IMR-90 (cell line): Measurements from ENCODE around the gene ZNF423. TPM values are rescaled to one million over a fixed set of nuclear protein-coding genes. Genes with fewer than 3 reads are reported as not detected.

Experiments
- ATAC-seq: fragments of 200-7000 bp; cut with Tn5 transposase; 2 replicates; pipeline ENCODE4 v1.9.1; 2020; ENCODE audit warnings: low read depth, mild to moderate bottlenecking, moderate library complexity
- BruUV-seq: library from RNA; stranded (reverse); fragments of 400-500 nt; replicated peaks from 2 replicates; lab custom pipeline; 2021; lab: Mats Ljungman, UMichigan
- CTCF ChIA-PET: fragments of 300-600 bp; formaldehyde crosslinking; extraction: SDS; loops from one replicate; lab custom pipeline; 2021; ENCODE audit warnings: antibody characterized with exemption; lab: Yijun Ruan, JAX
- POLR2A ChIA-PET: fragments of 300-600 bp; sonication (Branson Sonifier 250); formaldehyde crosslinking; loops from one replicate; lab custom pipeline; 2022; ENCODE audit warnings: antibody characterized with exemption; ENCODE audit not compliant: unreplicated experiment; lab: Charles Lee
- DNase-seq: peaks from one replicate; pipeline ENCODE4 v3.0.0; 2013
- H2AFZ ChIP-seq: replicated peaks from 2 replicates; pipeline ENCODE3; 2013; ENCODE audit warnings: low read length, mild to moderate bottlenecking; ENCODE audit not compliant: poor library complexity
- H2AK5ac ChIP-seq: 2 replicates; pipeline ENCODE4 v1.6.1; 2013; ENCODE audit warnings: low read depth, low read length, inconsistent platforms
- H2AK9ac ChIP-seq: replicated peaks from 2 replicates; pipeline ENCODE3; 2013; ENCODE audit warnings: mild to moderate bottlenecking, low read depth, low read length, moderate library complexity; ENCODE audit not compliant: poor library complexity
- H2BK120ac ChIP-seq: 2 replicates; pipeline ENCODE4 v1.6.1; 2013; ENCODE audit warnings: low read depth, low read length, inconsistent platforms
- H2BK15ac ChIP-seq: 3 replicates; pipeline ENCODE4 v1.6.1; 2013; ENCODE audit warnings: low read depth, low read length, inconsistent platforms
- H2BK20ac ChIP-seq: 2 replicates; pipeline ENCODE4 v1.6.1; 2013; ENCODE audit warnings: low read depth, mild to moderate bottlenecking, inconsistent platforms, low read length, moderate library complexity
- H2BK5ac ChIP-seq: 2 replicates; pipeline ENCODE4 v1.6.1; 2013; ENCODE audit warnings: mild to moderate bottlenecking, low read depth, low read length, inconsistent platforms; ENCODE audit not compliant: poor library complexity, severe bottlenecking
- H3K14ac ChIP-seq: replicated peaks from 2 replicates; pipeline ENCODE4 v1.6.1; 2013; ENCODE audit warnings: low read depth, low read length, inconsistent platforms
- H3K18ac ChIP-seq: 2 replicates; pipeline ENCODE4 v1.6.1; 2013; ENCODE audit warnings: low read depth, low read length, control low read depth
- H3K23ac ChIP-seq: 2 replicates; pipeline ENCODE4 v1.6.1; 2013; ENCODE audit warnings: low read depth, low read length, inconsistent platforms
- H3K27ac ChIP-seq: 2 replicates; pipeline ENCODE4 v1.5.1; 2013; ENCODE audit warnings: mild to moderate bottlenecking, control low read depth, low read length; ENCODE audit not compliant: insufficient read depth
- H3K27me3 ChIP-seq: 2 replicates; pipeline ENCODE4 v1.6.1; 2013; ENCODE audit warnings: low read length; ENCODE audit not compliant: control insufficient read depth, insufficient read depth
- H3K36me3 ChIP-seq: 2 replicates; pipeline ENCODE4 v1.6.1; 2013; ENCODE audit warnings: low read length, mixed read lengths; ENCODE audit not compliant: control insufficient read depth, insufficient read depth
- H3K4ac ChIP-seq: 2 replicates; pipeline ENCODE4 v1.6.1; 2013; ENCODE audit warnings: low read depth, low read length, inconsistent platforms
- H3K4me1 ChIP-seq: 2 replicates; pipeline ENCODE4 v1.6.1; 2013; ENCODE audit warnings: low read length, mixed read lengths; ENCODE audit not compliant: control insufficient read depth, insufficient read depth
- H3K4me2 ChIP-seq: 2 replicates; pipeline ENCODE4 v1.6.1; 2013; ENCODE audit warnings: low read depth, mild to moderate bottlenecking, control low read depth, low read length, moderate library complexity
- H3K4me3 ChIP-seq: 2 replicates; pipeline ENCODE4 v1.5.1; 2013; ENCODE audit warnings: low read depth, mild to moderate bottlenecking, control low read depth, low read length, moderate library complexity; ENCODE audit not compliant: insufficient read depth
- H3K56ac ChIP-seq: 2 replicates; pipeline ENCODE4 v1.6.1; 2013; ENCODE audit warnings: low read length, inconsistent platforms; ENCODE audit not compliant: insufficient read depth; ENCODE audit errors: extremely low read depth
- H3K79me1 ChIP-seq, 2 experiments: 2 replicates each; pipeline ENCODE4 v1.6.1; 2013; ENCODE audit warnings: low read length in 2 of 2, inconsistent platforms in 1 of 2, low read depth in 1 of 2
- H3K9ac ChIP-seq: 2 replicates; pipeline ENCODE4 v1.6.1; 2013; ENCODE audit warnings: low read depth, low read length, control low read depth
- H3K9me1 ChIP-seq: 2 replicates; pipeline ENCODE4 v1.6.1; 2013; ENCODE audit warnings: low read length, inconsistent platforms; ENCODE audit not compliant: insufficient read depth
- H3K9me3 ChIP-seq: 2 replicates; pipeline ENCODE4 v1.6.1; 2013; ENCODE audit warnings: low read length; ENCODE audit not compliant: control insufficient read depth, insufficient read depth
- H4K20me1 ChIP-seq: 2 replicates; pipeline ENCODE4 v1.6.1; 2013; ENCODE audit warnings: low read length, inconsistent platforms; ENCODE audit not compliant: insufficient read depth
- H4K5ac ChIP-seq: 2 replicates; pipeline ENCODE4 v1.6.1; 2013; ENCODE audit warnings: mild to moderate bottlenecking, low read depth, low read length, control low read depth
- H4K8ac ChIP-seq, 2 experiments: 2 replicates each; pipeline ENCODE4 v1.6.1; 2013; ENCODE audit warnings: low read depth in 2 of 2, low read length in 2 of 2, control low read depth in 1 of 2, inconsistent platforms in 1 of 2
- H4K91ac ChIP-seq: 2 replicates; pipeline ENCODE4 v1.6.1; 2013; ENCODE audit warnings: low read depth, low read length, inconsistent platforms; ENCODE audit not compliant: insufficient read depth
- BHLHE40 ChIP-seq: fragments of 150-350 bp; IDR thresholded peaks from 2 replicates; pipeline ENCODE4 v1.6.1; 2016; ENCODE audit warnings: mild to moderate bottlenecking, low read depth, low read length
- CEBPB ChIP-seq: IDR thresholded peaks from 2 replicates; pipeline ENCODE4 v1.6.1; 2012; ENCODE audit warnings: low read depth, low read length, improper control_type of control experiment
- CHD1 ChIP-seq: IDR thresholded peaks from 2 replicates; pipeline ENCODE4 v1.6.1; 2012; ENCODE audit warnings: low read depth, low read length, improper control_type of control experiment
- CTCF ChIP-seq: conservative IDR thresholded peaks from 2 replicates; pipeline ENCODE4 v1.5.1; 2012; ENCODE audit warnings: mild to moderate bottlenecking, low read depth, low read length, improper control_type of control experiment
- ELK1 ChIP-seq: fragments of 150-350 bp; IDR thresholded peaks from 2 replicates; pipeline ENCODE4 v1.6.1; 2016; ENCODE audit warnings: low read depth, mild to moderate bottlenecking, low read length, moderate library complexity, borderline replicate concordance
- FOS ChIP-seq: fragments of 150-350 bp; IDR thresholded peaks from 2 replicates; pipeline ENCODE4 v1.6.1; 2016; ENCODE audit warnings: low read depth, low read length
- MAFK ChIP-seq: IDR thresholded peaks from 2 replicates; pipeline ENCODE4 v1.6.1; 2012; ENCODE audit warnings: low read depth, low read length, improper control_type of control experiment
- MAZ ChIP-seq: IDR thresholded peaks from 2 replicates; pipeline ENCODE4 v1.6.1; 2012; ENCODE audit warnings: low read depth, mild to moderate bottlenecking, low read length, improper control_type of control experiment, moderate library complexity, borderline replicate concordance
- MXI1 ChIP-seq: IDR thresholded peaks from 2 replicates; pipeline ENCODE4 v1.6.1; 2012; ENCODE audit warnings: low read depth, mild to moderate bottlenecking, low read length, moderate library complexity, borderline replicate concordance
- NFE2L2 ChIP-seq: fragments of 150-350 bp; IDR thresholded peaks from 2 replicates; pipeline ENCODE4 v1.6.1; 2016; ENCODE audit warnings: low read depth, mild to moderate bottlenecking, low read length
- POLR2A ChIP-seq: IDR thresholded peaks from 2 replicates; pipeline ENCODE4 v1.6.1; 2012; ENCODE audit warnings: mild to moderate bottlenecking, low read depth, low read length
- RAD21 ChIP-seq: IDR thresholded peaks from 2 replicates; pipeline ENCODE4 v1.6.1; 2012; ENCODE audit warnings: low read length, improper control_type of control experiment
- RCOR1 ChIP-seq: IDR thresholded peaks from 2 replicates; pipeline ENCODE4 v1.6.1; 2012; ENCODE audit warnings: mild to moderate bottlenecking, low read length, improper control_type of control experiment; ENCODE audit not compliant: insufficient replicate concordance
- RFX5 ChIP-seq: IDR thresholded peaks from 2 replicates; pipeline ENCODE4 v1.8.0; 2012; ENCODE audit warnings: low read depth, mild to moderate bottlenecking, low read length, moderate library complexity
- SMC3 ChIP-seq: fragments of 150-350 bp; IDR thresholded peaks from 2 replicates; pipeline ENCODE4 v1.6.1; 2016; ENCODE audit warnings: low read depth, mild to moderate bottlenecking, antibody characterized with exemption, low read length, moderate library complexity
- USF2 ChIP-seq: fragments of 150-350 bp; IDR thresholded peaks from 2 replicates; pipeline ENCODE4 v1.6.1; 2017; ENCODE audit warnings: mild to moderate bottlenecking, antibody characterized with exemption, low read length, low read depth
- WGBS, 2 experiments: methylation state at CpG; one replicate each; pipeline versions ENCODE4 v1.1.5 to v1.1.7; 2013; ENCODE audit warnings: missing lambda C conversion rate in 2 of 2; ENCODE audit not compliant: insufficient read length in 1 of 2; ENCODE audit errors: extremely low coverage in 2 of 2; 5-methylcytosine and 5-hydroxymethylcytosine counted together
- dilution Hi-C: fragments of 300-500 bp; cut with HindIII; formaldehyde crosslinking; loops from one replicate; pipeline ENCODE4 v1.14.3; 2018; ENCODE audit warnings: low sequenced_read_pairs; ENCODE audit not compliant: unreplicated experiment
- in situ Hi-C: fragments of 300-500 bp; cut with MboI; formaldehyde crosslinking; loops from 3 replicates; pipeline ENCODE4 v1.14.3; 2019; ENCODE audit warnings: low sequenced_read_pairs, inconsistent platforms, mixed read lengths
- intact Hi-C: fragments of 100-400 bp; cut with micrococcal nuclease; formaldehyde crosslinking; loops from 2 replicates; pipeline ENCODE4 v1.10.0; 2022
- polyA plus RNA-seq, 3 experiments: library from polyadenylated mRNA; depleted of rRNA; stranded (reverse); fragments of >200 nt; gene quantifications; 2 replicates each; pipeline ENCODE4 v1.2.3, GENCODE V29; 2012; ENCODE audit warnings: low replicate concordance in 1 of 3
- total RNA-seq: library from RNA; depleted of rRNA; stranded (reverse); fragments of >200 nt; gene quantifications from 2 replicates; pipeline ENCODE4 v1.2.3, GENCODE V29; 2012

The ZNF423 gene
- total and polyA plus RNA-seq, 2 of the 4 experiments (the other 2 are of a cell fraction), result under 0.01 to 0.10 TPM

GRCh38 chr16:49524216-49524946 lies 331.5 kb downstream of the ZNF423 start:
- H4K5ac ChIP-seq, result no peak overlapping the region
- no peak overlapping the region for H2BK120ac ChIP-seq
- no peak overlapping the region for H3K14ac ChIP-seq
- no peak overlapping the region for H3K18ac ChIP-seq
- H2AK5ac ChIP-seq, result no peak overlapping the region
- no peak overlapping the region for H4K91ac ChIP-seq
- no peaks in the 10 kb centered on the region for H3K79me1 ChIP-seq
- no peak overlapping the region for H2AFZ ChIP-seq
- no peak for ATAC-seq
- no peak overlapping the region for H4K8ac ChIP-seq
- H3K27me3 ChIP-seq, result peaks cover under 1% of the 10 kb centered on the region; the same call in 1 of the 2 replicates
- no peak overlapping the region for H3K4me2 ChIP-seq
- in situ Hi-C loops, result no loop called here
- no peak overlapping the region for H3K9ac ChIP-seq
- BruUV-seq, result no TSS peak
- no peak overlapping the region for H3K4me3 ChIP-seq
- ChIA-PET POLR2A (no interaction called here), CTCF (no interaction called here)
- no peak overlapping the region for H2BK5ac ChIP-seq
- H2BK15ac ChIP-seq, result no peak overlapping the region
- H3K9me1 ChIP-seq, result no peaks in the 10 kb centered on the region
- no peak overlapping the region for H3K27ac ChIP-seq
- H2AK9ac ChIP-seq, result no peak overlapping the region
- H3K4ac ChIP-seq, result no peak overlapping the region
- H3K56ac ChIP-seq, result no peak overlapping the region
- no peak overlapping the region for H2BK20ac ChIP-seq
- H3K36me3 ChIP-seq, result no peaks in the 10 kb centered on the region
- TF ChIP-seq MXI1 (no peak), POLR2A (no peak), RCOR1 (no peak), FOS (no peak), NFE2L2 (no peak), ELK1 (no peak), USF2 (no peak), CTCF (no peak), RAD21 (no peak), CHD1 (no peak), RFX5 (no peak), SMC3 (no peak), BHLHE40 (no peak), CEBPB (no peak), MAZ (no peak), MAFK (no peak)
- dilution Hi-C loops, result no loop called here
- no peaks in the 10 kb centered on the region for H3K9me3 ChIP-seq
- no peak for DNase-seq
- no peaks in the 10 kb centered on the region for H3K4me1 ChIP-seq
- H3K23ac ChIP-seq, result no peak overlapping the region
- no peaks in the 10 kb centered on the region for H4K20me1 ChIP-seq
- intact Hi-C loops, result no loop called here
- no CpG with 5 or more reads among the region's 14 CpGs for WGBS, 2 experiments
